ENCODE data around the gene MRPL44.

Gene MRPL44

DNA sequence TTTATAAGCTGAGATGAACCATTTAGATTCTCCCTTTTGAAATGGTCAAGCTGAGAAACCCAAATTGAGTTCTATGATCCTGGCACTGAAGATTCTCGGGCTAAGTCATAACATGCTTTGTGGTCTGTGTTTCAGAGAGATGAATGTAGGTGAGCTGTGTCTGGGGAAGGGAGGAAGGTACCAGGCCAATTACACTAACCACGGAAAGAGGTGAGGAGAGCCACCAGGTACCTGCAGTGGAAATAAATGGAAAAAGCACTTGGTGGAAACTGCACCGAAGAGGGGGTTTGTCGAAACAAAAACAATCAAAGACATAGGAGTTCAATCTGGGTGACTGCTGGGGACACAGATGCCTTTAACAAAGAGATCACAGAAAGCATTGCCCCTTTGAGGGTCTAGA lies 963 bp upstream of the MRPL44 start:
- no peak overlapping the region for H3K4me3 ChIP-seq (ENCODE audit: low read depth, low read length)
- TF ChIP-seq, protein P1, sequence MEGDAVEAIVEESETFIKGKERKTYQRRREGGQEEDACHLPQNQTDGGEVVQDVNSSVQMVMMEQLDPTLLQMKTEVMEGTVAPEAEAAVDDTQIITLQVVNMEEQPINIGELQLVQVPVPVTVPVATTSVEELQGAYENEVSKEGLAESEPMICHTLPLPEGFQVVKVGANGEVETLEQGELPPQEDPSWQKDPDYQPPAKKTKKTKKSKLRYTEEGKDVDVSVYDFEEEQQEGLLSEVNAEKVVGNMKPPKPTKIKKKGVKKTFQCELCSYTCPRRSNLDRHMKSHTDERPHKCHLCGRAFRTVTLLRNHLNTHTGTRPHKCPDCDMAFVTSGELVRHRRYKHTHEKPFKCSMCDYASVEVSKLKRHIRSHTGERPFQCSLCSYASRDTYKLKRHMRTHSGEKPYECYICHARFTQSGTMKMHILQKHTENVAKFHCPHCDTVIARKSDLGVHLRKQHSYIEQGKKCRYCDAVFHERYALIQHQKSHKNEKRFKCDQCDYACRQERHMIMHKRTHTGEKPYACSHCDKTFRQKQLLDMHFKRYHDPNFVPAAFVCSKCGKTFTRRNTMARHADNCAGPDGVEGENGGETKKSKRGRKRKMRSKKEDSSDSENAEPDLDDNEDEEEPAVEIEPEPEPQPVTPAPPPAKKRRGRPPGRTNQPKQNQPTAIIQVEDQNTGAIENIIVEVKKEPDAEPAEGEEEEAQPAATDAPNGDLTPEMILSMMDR (IDR thresholded peaks at IDR 0.05; ENCODE audit: low read depth, low read length, missing control alignments) = no peak
- no peak for DNase-seq (ENCODE audit: low read depth)

DNA sequence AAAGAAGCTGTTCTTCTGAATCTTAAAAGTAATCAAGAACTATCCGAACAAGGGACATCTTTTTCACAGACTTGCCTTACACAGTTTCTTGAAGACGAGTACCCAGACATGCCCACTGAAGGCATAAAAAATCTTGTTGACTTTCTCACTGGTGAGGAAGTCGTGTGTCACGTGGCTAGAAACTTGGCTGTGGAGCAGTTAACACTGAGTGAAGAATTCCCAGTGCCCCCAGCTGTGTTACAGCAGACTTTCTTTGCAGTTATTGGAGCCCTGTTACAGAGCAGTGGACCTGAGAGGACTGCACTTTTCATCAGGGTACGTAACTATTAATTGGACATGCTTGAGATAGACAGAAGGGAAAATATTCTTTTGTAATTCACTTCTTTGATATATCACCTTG lies 2.4 kb downstream of the MRPL44 start:
- H3K4me3 ChIP-seq (ENCODE audit: low read depth, low read length) = no peak overlapping the region
- DNase-seq (ENCODE audit: low read depth) = no peak
- TF ChIP-seq, protein P1 (IDR thresholded peaks at IDR 0.05; ENCODE audit: low read depth, low read length, missing control alignments) = no peak

DNA sequence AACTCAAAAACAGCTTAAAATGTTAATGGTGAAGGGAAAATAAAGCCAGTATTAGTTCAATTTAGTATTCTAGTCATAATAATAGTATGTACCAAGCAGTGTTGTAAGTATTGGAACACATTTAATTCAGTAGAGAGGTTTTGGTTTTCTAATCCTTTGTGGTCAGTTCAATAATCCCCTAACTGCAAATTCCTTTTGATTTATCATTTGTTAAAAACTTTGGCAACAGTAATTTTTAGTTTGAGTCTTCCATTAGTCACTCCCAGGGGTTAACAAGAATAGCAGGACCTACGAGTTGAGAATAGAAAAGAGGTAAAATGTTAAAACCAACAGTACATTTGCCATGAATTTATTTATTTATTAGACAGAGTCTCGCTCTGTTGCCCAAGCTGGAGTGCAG lies 10.7 kb downstream of the MRPL44 start:
- no peak overlapping the region for H3K4me3 ChIP-seq (ENCODE audit: low read depth, low read length)
- TF ChIP-seq, protein P1 (IDR thresholded peaks at IDR 0.05; ENCODE audit: low read depth, low read length, missing control alignments) = no peak
- DNase-seq (ENCODE audit: low read depth) = no peak

DNA sequence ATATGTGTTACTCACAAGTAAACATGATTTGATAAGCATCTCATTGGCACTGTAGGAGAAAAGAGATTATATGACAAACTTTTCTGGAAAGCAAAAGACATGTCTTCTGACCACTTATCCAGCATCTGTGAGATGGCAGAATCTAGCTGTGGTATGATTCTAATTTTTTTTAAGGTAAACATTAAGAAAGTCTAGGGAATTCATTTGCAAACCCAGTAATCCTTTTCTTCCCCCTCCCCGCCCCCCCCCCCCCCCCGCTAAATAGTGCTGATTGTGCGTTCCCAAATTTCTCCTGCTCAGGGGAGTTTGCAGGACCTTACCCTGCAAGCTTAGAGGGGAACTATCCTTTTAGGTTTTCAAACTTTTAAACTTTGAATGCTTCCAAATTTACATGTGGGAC lies 12.1 kb downstream of the MRPL44 start:
- TF ChIP-seq, protein P1 (IDR thresholded peaks at IDR 0.05; ENCODE audit: low read depth, low read length, missing control alignments) = no peak
- DNase-seq (ENCODE audit: low read depth) = no peak
- H3K4me3 ChIP-seq (ENCODE audit: low read depth, low read length) = no peak overlapping the region

DNA sequence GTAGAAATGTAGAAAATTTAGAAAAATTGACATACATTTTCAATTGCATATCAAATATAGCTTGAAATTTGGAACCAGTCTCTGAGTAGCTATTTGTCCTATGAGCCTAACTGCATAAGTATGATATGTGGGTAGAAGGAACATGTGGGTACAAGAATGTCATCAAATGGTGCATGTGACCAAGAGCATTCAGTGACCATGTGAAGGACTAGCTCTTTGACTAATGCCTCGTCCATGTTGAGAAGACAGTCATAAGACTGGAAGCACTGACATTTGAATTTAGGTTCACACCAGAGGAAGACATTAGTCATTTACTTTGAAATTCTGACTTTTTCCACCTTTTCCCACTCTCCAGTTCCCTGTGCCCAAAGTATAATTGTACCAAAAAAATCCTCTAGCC lies 12.6 kb downstream of the MRPL44 start:
- TF ChIP-seq, protein P1 (IDR thresholded peaks at IDR 0.05; ENCODE audit: low read depth, low read length, missing control alignments) = no peak

DNA sequence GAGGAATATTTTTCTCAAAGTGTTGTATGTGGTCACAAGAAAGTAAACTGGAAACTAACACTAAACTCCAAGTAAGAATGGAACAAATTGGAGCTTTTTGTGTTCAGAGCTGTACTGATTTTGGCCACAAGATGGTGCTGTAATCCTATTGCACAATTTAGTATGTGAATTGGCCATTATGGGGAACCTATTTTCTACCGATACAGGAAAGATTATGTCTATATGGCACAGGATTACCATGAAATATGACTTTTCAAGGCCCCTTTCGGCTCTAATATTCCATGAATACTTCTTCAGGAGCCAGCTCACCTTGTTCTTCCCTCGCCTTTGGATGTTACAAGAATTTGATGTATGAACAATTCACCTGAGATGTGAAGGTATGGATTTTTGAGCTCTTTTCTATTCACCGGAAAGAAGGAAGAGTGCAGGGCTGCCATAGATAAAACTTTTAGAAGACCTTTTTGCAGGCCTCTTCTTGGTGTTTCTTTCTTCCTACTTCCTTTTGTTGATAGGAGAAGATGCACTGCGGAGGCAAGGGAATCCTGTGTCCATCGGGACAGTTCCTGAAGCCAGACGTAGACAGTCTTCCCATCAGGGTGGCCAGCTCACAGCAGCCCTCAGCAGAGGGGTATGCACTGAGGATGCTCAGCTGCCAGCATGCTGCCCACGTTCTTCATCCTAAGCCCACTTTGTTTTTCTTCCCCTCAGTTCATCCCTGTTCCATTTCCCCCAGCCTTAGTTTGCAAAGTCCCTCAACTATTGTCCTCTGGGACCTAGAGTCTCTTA lies 13.3 kb downstream of the MRPL44 start:
- no peak overlapping the region for H3K4me3 ChIP-seq (ENCODE audit: low read depth, low read length)
- DNase-seq (ENCODE audit: low read depth) = no peak
- TF ChIP-seq, protein P1 (IDR thresholded peaks at IDR 0.05; ENCODE audit: low read depth, low read length, missing control alignments) = peak; percentile 72

More for the DNA sequence above, 12.6 kb downstream of the MRPL44 start:
- DNase-seq (ENCODE audit: low read depth) = no peak
- no peak overlapping the region for H3K4me3 ChIP-seq (ENCODE audit: low read depth, low read length)

DNA sequence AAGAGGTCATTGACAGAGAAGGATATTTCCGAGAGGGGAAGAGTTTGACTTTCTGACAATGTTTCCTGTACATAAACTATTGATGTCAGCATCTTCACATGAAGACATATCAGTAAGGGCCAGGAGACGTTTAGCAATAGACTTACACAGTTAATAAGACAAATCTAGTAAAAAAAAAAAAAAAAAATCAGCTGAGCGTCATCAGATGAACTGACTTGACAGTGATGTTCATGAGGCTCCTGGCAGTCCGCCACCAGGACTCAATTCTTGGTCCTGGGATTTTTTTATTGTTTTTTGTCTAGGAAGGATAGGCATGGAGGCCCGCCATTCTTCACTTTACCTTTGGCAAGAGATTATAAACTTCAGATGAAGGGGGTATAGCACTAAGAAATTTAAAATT lies 14.5 kb downstream of the MRPL44 start:
- no peak for DNase-seq (ENCODE audit: low read depth)
- no peak overlapping the region for H3K4me3 ChIP-seq (ENCODE audit: low read depth, low read length)
- TF ChIP-seq, protein P1 (IDR thresholded peaks at IDR 0.05; ENCODE audit: low read depth, low read length, missing control alignments) = no peak
